NCI-H187 (cell line): Measurements from ENCODE around the gene TIMP2.
A peak's percentile ranks its signal among the peaks of the same experiment; 100 is the strongest.
"Not testable (repeated sequence)": the region's sequence is repeated elsewhere in the genome, so short reads cannot be mapped to it uniquely, and the experiment has no call there.

Experiments
- DNase-seq, 2 experiments: peaks; one replicate each; lab custom pipeline; 2025; lab: John Stamatoyannopoulos, UW

TIMP2 gene

DNA sequence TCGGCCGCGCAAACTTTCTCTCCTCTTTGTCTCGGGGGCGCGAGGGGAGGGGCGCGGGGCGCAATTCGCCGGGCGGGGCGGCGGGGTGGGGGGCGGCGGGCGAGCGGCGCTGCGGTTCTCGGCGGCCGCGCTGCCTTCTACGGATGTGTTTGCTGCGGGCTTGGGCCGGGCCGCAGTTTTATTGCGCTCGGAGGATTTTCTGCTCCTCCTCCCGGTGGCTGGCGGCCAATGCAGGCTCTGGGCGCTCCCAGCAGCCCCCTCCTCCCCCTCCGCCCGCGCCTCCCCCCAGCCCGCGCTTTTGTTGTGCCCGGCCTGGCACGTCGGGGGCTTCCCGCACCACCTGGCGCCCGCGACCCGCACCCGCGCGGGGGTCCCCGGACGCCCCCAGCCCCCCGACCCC, at the start of gene TIMP2:
TIMP2 (minus strand) TSS at position 154 of the 400 bp plus-strand sequence. CDS start 299 bp downstream, outside the sequence.
- peak; percentile 32 to 67 for DNase-seq

- DNase-seq: no peak
Measured at GRCh38 chr17:78973792-78974520, 48.8 kb upstream of the TIMP2 start.

DNA sequence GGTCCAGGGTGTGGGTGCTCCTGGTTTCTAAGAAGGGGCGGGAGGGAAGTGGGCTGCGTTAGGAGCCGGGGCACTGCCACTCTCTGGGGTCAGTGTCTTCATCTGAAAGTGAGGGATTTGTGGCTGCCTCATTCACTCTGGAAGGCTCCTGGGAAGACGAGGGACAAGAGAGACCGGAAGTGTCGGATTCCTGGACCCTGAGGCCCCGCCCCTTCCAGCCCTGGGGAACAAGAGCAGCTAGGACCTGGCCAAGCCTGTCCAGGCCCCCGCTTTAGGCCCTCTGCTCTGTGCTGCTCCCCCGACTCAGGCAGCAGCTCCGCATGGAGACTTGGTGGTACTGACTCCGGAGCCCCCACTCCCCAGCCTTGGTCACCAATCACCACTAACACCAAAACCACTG, 48.0 kb upstream of the TIMP2 start:
- no peak for DNase-seq

- DNase-seq: no peak
Measured at GRCh38 chr17:78972507-78973105, 47.4 kb upstream of the TIMP2 start.

DNA sequence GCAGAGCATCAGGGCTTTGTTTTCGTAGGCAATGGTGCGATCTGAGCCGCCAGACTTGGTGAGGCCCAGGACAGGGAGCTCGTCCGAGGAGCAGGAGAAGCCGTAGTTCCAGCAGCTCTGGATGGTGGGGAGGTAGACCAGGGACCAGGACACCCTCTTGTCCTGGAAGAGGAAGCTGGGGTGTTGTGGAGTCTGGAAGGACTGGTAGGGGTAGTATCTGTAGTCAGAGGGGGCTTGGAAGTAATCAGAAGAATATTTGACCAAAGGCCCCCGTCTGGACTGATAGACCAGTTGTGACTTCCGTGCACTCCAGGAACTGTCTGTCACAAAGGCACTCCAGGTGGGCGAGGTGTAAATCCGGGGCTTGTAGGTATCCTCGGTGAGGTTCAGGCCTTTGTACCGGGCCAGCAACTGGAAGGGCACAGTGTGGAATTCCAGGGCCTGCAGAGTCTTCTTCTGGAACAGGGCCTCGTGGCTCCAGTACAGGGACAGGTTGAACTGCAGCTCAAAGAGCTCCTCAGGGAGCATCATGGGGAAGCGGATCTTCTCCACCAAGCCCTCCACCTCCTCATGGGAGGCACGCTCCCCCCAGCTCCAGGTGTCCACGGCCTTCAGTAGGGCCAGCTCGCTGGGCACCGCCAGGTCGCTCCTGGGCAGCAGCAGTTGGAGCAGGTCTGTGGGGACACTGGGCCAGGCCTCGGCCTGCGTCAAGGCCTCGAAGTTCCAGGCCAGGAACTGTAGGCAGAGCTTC, 46.7 kb upstream of the TIMP2 start:
- DNase-seq: no peak

DNA sequence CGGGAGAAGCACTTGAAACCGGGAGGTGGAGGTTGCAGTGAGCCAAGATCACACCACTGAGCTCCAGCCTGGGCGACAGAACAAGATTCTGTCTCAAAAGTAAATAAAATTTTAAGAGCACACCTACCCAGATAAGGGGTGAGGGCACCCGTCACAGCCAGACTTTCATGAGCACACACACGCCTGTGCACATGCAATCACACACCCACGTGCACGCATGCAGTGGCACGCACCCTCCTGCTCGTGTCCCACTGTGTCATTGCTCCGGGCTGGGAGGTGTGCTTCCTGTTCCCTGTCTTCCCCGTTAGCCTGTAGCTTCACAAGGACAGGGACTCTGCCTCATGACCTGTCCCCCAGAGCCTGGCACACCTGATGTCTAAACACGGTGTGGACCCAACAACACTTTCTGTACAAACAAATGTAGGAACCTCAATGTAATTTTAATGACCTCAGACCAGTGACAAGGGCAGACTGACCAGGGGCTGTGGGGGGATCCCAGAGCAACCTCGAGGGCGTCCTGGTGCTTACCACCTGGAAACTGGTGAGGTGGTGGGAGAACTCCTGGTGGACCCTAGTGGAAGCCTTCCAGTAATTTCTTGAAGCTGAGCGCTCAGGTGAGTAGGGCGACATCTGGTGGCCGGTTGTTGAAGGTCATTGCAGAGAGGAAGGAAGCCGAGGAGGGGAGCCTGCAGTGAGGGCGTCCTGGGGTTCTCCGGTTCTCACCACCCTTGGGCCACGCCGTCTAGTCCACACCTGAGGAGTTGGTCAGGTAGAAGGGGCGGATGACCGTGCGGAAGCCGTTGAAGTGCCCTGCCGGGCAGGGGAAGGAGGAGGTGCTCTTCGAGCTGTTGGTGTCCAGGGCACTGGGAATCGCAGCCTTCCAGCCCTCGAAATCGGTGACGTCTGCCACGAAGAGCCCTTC, 45.9 kb upstream of the TIMP2 start:
- peak in 1 of 2 experiments; percentile 21 for DNase-seq

GRCh38 chr17:78969865-78970264, 44.7 kb upstream of the TIMP2 start:
- DNase-seq: peak in 1 of 2 experiments; percentile 42

DNA sequence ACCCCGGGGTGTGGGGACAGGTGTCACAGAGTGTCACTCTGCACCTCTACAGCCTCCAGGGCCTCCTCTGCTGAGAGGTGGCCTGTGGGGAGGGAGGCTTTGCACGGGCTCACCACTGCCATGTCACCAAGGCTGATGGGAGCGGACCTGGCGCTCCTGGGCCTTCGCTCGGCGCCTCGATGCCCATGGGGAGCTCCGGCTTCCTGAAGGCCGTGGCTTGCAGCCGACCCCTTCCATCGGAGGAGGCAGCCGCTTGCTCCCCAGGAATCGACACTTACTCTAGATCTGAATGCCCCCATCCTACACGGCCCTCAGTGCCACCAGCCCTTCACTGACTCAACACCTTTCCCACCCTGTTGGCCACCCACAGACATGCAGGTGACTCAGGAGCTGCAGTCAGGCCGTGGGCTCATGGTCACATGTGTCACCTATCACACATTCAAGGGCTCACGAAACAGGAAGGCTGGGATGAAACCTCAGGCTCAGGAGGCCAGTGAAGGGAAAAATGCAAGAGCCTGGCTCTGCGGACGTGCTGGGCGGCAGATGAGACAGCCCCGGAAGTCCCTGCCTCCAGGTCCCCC, 42.7 kb upstream of the TIMP2 start:
- DNase-seq: no peak

- DNase-seq: no peak
Measured at GRCh38 chr17:78966910-78967600, 41.9 kb upstream of the TIMP2 start.

- DNase-seq: no peak
Measured at GRCh38 chr17:78966123-78966813, 41.1 kb upstream of the TIMP2 start.

- peak; percentile 55 to 70 for DNase-seq
Measured at GRCh38 chr17:78965491-78965924, 40.3 kb upstream of the TIMP2 start.

DNA sequence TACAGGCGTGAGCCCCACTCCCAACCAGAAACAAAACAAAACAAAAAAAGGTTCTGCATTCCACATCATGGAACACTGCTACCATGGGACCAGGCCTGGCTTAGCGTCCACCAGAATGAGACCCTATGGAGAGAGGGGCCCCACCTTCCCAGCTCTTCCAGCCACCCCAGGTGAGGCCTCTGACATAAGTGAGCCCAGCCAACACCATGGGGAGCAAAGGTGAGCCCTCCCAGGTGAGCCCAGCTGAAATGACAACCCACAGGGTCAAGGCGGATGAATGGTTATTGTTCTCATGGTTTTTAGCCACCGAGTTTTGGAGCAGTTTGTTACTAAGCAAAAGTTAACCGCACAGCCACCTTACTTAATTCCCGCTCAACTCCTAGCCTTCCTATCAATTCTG, 38.2 kb upstream of the TIMP2 start:
- DNase-seq: no peak

DNA sequence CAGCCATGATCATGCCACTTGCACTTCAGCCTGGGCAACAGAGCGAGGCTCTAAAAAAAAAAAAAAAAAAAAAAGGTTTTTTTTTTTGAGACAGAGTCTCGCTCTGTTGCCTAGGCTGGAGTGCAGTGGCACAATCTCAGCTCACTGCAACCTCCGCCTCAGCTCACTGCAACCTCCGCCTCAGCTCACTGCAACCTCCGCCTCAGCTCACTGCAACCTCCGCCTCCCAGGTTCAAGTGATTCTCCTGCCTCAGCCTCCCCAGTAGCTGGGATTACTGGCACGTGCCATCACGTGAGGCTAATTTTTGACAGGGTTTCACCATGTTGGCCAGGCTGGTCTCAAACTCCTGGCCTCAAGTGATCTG, 37.8 kb upstream of the TIMP2 start:
- DNase-seq: not testable (repeated sequence)

- DNase-seq: no peak
Measured at GRCh38 chr17:78962345-78962983, 37.3 kb upstream of the TIMP2 start.

DNA sequence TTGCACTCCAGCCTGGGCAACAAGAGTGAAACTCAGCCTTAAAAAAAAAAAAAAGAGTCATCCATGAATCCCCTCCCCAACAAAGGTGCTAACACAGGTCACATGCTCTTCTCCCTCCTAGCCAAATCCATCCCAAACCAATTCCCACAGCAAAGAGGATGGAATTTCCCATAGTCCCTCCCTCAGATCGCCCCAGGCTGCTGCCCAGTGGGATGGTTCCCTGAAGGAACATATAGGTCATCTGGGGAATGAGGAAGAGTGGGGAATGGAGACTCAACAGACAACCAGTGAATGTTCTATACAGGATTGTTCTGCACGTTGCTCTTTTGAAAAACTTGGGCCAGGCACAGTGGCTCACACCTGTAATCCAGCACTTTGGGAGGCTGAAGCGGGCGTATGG, 36.4 kb upstream of the TIMP2 start:
- no peak for DNase-seq

- no peak for DNase-seq
Measured at GRCh38 chr17:78960928-78961327, 35.7 kb upstream of the TIMP2 start.

DNA sequence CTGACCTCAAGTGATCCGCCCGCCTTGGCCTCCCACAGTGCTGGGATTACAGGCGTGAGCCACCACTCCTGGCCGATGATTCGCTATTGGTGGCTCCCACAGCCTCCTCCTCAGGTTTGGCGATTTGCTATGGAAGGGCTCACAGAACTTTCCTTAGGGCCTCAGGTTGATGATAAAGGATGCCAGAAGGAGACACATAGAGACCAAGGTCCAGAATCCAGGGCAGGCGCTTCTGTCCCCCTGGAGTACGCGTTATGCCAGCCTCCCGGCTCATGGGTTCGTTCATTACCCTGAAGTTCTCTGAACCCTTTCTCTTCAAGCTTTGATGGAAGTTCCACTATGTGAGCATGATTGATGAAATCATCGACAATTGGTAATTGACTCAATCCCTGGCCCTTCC, 34.6 kb upstream of the TIMP2 start:
- no peak for DNase-seq

DNA sequence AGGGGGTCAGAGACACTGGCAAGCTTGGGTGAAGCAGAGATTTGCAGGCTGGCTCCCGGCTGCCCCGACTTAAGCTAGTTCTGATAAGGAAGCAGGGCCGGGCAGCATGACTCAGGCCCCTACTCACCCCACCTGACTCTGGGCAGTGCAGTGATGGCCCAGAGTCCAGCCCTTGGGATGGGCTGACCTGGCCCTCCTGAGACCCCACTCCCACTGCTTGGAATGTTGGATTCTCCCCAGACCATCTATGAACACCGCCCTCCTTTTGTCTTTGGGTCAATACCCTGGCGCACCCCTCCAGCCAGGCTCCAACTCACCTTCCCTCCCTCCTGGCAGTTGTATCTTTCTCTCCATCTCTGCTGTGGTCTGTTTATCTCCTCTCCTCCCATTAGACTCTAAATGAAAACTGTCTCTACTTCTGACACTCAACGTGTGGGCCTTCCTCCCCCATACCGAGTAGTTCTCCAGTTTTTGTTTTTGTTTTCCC, 33.5 kb upstream of the TIMP2 start:
- no peak for DNase-seq

DNA sequence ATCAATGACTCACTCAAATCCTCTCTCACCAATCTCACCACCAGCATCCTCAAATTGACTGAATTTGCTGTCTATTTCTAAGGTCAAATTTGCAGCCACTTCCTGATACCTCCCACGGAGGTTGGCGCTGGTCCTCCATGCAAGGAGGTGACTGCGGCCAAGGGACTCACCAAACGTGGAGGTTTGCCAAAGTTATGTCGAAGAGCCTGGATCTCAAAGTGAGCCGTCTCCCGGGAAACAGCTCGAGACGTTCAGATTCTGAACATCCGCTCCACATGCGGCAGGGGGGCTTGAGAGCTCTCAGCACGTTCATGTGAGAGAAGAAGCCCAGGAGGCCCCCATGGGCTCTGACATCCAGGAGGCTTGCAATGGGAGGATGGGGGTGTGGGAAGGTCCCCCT, 31.9 kb upstream of the TIMP2 start:
- no peak for DNase-seq

DNA sequence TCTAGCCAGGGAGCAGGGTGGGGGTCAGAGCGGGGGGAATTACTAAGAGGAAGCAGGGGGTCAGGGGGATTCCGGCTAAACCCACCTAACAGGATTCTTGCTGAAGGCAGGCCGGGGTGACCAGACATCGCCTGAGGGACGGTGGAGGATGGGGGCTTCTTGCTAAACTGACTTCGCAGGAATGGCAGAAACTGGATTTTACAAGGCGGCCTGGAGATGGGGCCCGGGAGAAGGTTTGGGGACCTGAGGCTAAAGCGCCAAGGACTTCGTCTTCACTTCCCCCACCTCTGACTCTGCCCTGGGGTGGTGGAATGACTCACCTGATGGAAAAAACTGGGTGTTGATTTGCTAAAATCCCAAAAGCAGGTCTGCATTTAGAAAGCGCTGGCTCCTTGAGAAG, 31.1 kb upstream of the TIMP2 start:
- no peak for DNase-seq
